Progenitor cell of endocrine pancreas (in vitro differentiated cells): ENCODE measurements around the gene PIAS2. TPM values are rescaled to one million over a fixed set of nuclear protein-coding genes. Genes with fewer than 3 reads are reported as not detected.
"Not testable (repeated sequence)": the region's sequence is repeated elsewhere in the genome, so short reads cannot be mapped to it uniquely, and the experiment has no call there.

Experiments used
- DNase-seq: peaks from one replicate; pipeline ENCODE4 v3.0.0; 2021; ENCODE audit warnings: low spot score; ENCODE audit not compliant: unreplicated experiment
- H3K27ac Mint-ChIP-seq: 2 replicates; pipeline ENCODE4 v1.8.0; 2021; ENCODE audit warnings: mild to moderate bottlenecking, moderate library complexity, mixed read lengths
- H3K27me3 Mint-ChIP-seq: 2 replicates; pipeline ENCODE4 v1.8.0; 2021; ENCODE audit warnings: mixed read lengths
- H3K36me3 Mint-ChIP-seq: 2 replicates; pipeline ENCODE4 v1.8.0; 2022; ENCODE audit warnings: mixed read lengths; ENCODE audit not compliant: insufficient read depth
- H3K4me1 Mint-ChIP-seq: 2 replicates; pipeline ENCODE4 v1.8.0; 2021; ENCODE audit warnings: low read depth, mixed read lengths
- H3K4me3 Mint-ChIP-seq: 2 replicates; pipeline ENCODE4 v1.8.0; 2021; ENCODE audit warnings: low read depth, mild to moderate bottlenecking, moderate library complexity, mixed read lengths
- H3K9me3 Mint-ChIP-seq: 2 replicates; pipeline ENCODE4 v1.8.0; 2021; ENCODE audit warnings: low read depth, mixed read lengths
- CTCF ChIP-seq: fragments of 200-600 bp; sonication (generic); IDR thresholded peaks from one replicate; pipeline ENCODE4 v1.5.0; 2021; ENCODE audit warnings: antibody characterized with exemption, mild to moderate bottlenecking; ENCODE audit not compliant: unreplicated experiment
- total RNA-seq: library from RNA; stranded (reverse); gene quantifications from 2 replicates; pipeline ENCODE4 v1.2.1, GENCODE V29; 2021

The PIAS2 gene
- total RNA-seq, 1 donor from 2014 or later = 36.3 TPM

- no peak for TF ChIP-seq CTCF
- Mint-ChIP-seq H3K4me3 (no peak overlapping the region), H3K27me3 (no peaks in the 10 kb centered on the region), H3K4me1 (no peaks in the 10 kb centered on the region), H3K36me3 (peaks cover 24% of the 10 kb centered on the region), H3K27ac (no peak overlapping the region), H3K9me3 (peaks cover 17% of the 10 kb centered on the region)
- no peak for DNase-seq
These were observed 34.1 kb downstream of the PIAS2 start for GRCh38 chr18:46883180-46883579.

DNA sequence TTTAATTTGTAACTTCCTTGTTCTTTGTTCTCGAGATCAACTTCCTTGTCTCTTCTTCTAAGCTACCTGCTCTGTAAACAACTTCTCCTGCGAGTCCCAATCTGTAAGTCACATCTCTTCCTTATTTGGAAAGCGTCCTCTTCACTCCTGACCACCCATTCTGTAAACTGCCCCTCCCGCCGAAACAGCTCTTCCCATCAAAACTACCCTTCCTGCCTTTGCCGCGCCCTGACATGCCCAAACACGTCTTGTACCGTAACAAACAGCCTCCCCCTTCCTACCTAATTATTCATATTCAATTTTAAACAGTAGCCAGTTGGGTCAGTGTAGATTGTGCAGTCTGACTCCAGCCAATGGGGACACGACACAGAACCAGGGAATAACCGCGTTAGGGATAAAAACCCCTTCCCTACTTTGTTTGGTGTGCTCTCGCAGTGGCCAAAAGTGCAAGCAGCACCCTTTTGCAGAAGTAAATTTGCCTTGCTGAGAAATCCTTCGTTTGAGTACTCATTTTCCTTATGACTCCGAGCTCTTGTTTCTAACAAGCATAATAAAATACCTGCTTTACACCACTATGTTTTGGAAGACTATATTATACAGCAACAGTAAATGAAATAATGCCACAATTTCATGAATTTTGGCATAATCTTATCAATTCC is 39.8 kb downstream of the PIAS2 start:
- Mint-ChIP-seq H3K27me3 (no peaks in the 10 kb centered on the region), H3K9me3 (peaks cover 40% of the 10 kb centered on the region), H3K4me1 (no peaks in the 10 kb centered on the region), H3K27ac (no peak overlapping the region), H3K4me3 (no peak overlapping the region), H3K36me3 (peaks cover 50% of the 10 kb centered on the region)
- no peak for DNase-seq
- no peak for TF ChIP-seq CTCF

DNA sequence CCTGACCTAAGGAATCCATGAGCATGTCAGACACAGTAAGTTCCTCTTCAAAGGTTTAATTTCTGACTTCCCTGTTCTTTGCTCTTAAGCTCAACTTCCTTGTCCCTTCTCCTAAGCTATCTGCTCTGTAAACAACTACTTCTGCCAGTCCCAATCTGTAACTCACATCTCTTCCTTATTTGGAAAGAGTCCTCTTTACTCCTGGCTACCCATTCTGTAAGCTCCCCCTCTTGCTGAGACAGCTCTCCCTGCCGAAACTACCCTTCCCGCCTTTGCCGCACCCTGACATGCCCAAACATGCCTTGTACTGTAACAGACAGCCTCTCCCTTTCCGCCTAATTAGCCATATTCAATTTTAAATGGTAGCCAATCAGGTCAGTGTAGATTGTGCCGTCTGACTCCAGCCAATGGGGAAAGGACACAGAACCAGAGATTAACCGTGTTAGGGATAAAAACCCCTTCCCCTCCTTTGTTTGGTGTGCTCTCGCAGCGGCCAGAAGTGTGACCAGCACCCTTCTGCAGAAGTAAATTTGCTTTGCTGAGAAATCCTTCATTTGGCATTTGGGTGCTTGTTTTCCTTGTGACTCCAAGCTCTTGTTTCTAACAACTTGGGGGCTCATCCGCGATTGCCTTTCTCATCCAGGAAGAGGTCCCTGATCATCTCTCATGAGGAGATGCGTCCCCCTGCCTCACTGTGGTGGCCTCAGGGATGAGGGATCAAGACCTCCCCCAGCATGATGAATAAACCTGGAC is 49.0 kb downstream of the PIAS2 start:
- Mint-ChIP-seq H3K4me3 (no peak overlapping the region), H3K27ac (no peak overlapping the region), H3K36me3 (peaks cover 35% of the 10 kb centered on the region), H3K9me3 (peaks cover 28% of the 10 kb centered on the region), H3K4me1 (peaks cover 8% of the 10 kb centered on the region), H3K27me3 (no peaks in the 10 kb centered on the region)
- no peak for TF ChIP-seq CTCF
- DNase-seq = no peak

- Mint-ChIP-seq H3K27me3 (no peaks in the 10 kb centered on the region), H3K36me3 (peaks cover 30% of the 10 kb centered on the region), H3K4me1 (peaks cover 8% of the 10 kb centered on the region), H3K4me3 (no peak overlapping the region), H3K27ac (no peak overlapping the region), H3K9me3 (peaks cover 28% of the 10 kb centered on the region)
- no peak for DNase-seq
- no peak for TF ChIP-seq CTCF
These were observed 49.8 kb downstream of the PIAS2 start for GRCh38 chr18:46867367-46868143.

DNA sequence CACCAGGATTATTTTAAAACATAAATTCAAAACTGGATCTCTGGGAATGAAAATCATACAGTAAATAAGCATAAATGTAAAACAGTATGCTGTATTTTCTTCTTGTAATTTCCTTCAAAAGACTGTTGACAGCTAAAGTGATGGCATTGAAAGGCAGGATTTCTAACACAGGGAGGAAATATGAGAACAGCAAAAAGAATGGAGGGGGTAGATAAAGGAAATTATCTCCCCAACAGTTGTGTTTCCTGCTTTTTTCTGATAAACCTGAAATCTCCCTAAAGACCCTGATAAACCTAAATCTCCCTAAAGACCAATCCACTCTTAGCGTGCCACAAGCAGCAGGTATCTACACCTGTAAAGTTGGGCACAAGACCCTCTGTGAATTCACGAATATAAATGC is 50.8 kb downstream of the PIAS2 start:
- TF ChIP-seq CTCF = no peak
- DNase-seq = no peak
- Mint-ChIP-seq H3K9me3 (peaks cover 26% of the 10 kb centered on the region), H3K4me1 (peaks cover 8% of the 10 kb centered on the region), H3K4me3 (no peak overlapping the region), H3K27ac (no peak overlapping the region), H3K36me3 (peaks cover 25% of the 10 kb centered on the region), H3K27me3 (no peaks in the 10 kb centered on the region)

DNA sequence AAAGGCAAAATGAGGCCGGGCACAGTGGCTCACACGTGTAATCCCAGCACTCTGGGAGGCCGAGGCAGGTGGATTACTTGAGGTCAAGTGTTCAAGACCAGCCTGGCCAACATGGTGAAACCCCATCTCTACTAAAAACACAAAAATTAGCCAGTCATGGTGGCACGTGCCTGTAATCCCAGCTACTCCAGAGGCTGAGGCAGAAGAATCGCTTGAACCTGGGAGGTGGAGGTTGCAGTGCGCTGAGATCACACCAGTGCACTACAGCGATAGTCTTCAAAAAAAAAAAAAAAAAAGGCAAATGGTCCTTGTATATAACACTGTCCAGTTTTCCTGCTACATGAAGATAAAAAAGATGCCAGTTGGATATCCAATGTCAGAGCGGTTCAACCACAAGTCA is 52.1 kb downstream of the PIAS2 start:
- H3K27ac Mint-ChIP-seq, H3K4me3 Mint-ChIP-seq, H3K4me1 Mint-ChIP-seq, DNase-seq, H3K27me3 Mint-ChIP-seq: not testable (repeated sequence)
- peaks cover 17% of the 10 kb centered on the region for H3K36me3 Mint-ChIP-seq
- H3K9me3 Mint-ChIP-seq = peaks cover 19% of the 10 kb centered on the region
